NCI-H460 (cell line): ENCODE results near the gene PTPRH. TPM values are rescaled to one million over a fixed set of nuclear protein-coding genes. Genes with fewer than 3 reads are reported as not detected.

Experiments used
- DNase-seq: peaks from one replicate; pipeline ENCODE4 v3.0.0-alpha.2; 2016; ENCODE audit warnings: low read depth; ENCODE audit errors: extremely low read depth
- total RNA-seq: library from RNA; depleted of rRNA; stranded (reverse); fragments of >200 nt; shearing (Covaris generic); gene quantifications from 2 replicates; pipeline ENCODE4 v1.2.3, GENCODE V29; 2014

The PTPRH gene
- total RNA-seq, 1 experiment from 2014 or later = 34.0 TPM

- DNase-seq = no peak
These were observed 37.5 kb upstream of the PTPRH start for GRCh38 chr19:55246462-55247451.

GRCh38 chr19:55245236-55245904 is 36.1 kb upstream of the PTPRH start:
- no peak for DNase-seq

- no peak for DNase-seq
These were observed 34.8 kb upstream of the PTPRH start for GRCh38 chr19:55244004-55244680.

GRCh38 chr19:55242517-55242916 is 33.2 kb upstream of the PTPRH start:
- no peak for DNase-seq

GRCh38 chr19:55241935-55242464 is 32.7 kb upstream of the PTPRH start:
- no peak for DNase-seq

GRCh38 chr19:55241143-55241934 is 32.0 kb upstream of the PTPRH start:
- no peak for DNase-seq

GRCh38 chr19:55240713-55241020 is 31.4 kb upstream of the PTPRH start:
- no peak for DNase-seq

- DNase-seq = no peak
These were observed 29.7 kb upstream of the PTPRH start for GRCh38 chr19:55239004-55239403.

- DNase-seq = no peak
These were observed 28.7 kb upstream of the PTPRH start for GRCh38 chr19:55238030-55238429.

GRCh38 chr19:55232986-55233385 is 23.7 kb upstream of the PTPRH start:
- DNase-seq = no peak

GRCh38 chr19:55232286-55232602 is 22.9 kb upstream of the PTPRH start:
- DNase-seq = no peak

- DNase-seq = no peak
These were observed 22.3 kb upstream of the PTPRH start for GRCh38 chr19:55231391-55232285.

GRCh38 chr19:55230780-55231179 is 21.5 kb upstream of the PTPRH start:
- DNase-seq = no peak

- DNase-seq = no peak
These were observed 21.0 kb upstream of the PTPRH start for GRCh38 chr19:55230329-55230728.

- DNase-seq = no peak
These were observed 20.5 kb upstream of the PTPRH start for GRCh38 chr19:55229789-55230182.

- DNase-seq = no peak
These were observed 20.0 kb upstream of the PTPRH start for GRCh38 chr19:55229145-55229788.

GRCh38 chr19:55228403-55229031 is 19.2 kb upstream of the PTPRH start, which contains the start of gene TMEM86B:
Gene TMEM86B, minus strand, starts transcription at chr19:55228763. Its CDS starts 22 bp downstream, at chr19:55228741.
- DNase-seq = no peak

- no peak for DNase-seq
These were observed 18.7 kb upstream of the PTPRH start for GRCh38 chr19:55228015-55228391.
